ENCODE measurements around the gene COL20A1.

The COL20A1 gene

GRCh38 chr20:63325554-63326313, 32.7 kb downstream of the COL20A1 start:
- no peaks in the 10 kb centered on the region for H3K27me3 ChIP-seq (replicated peaks; ENCODE audit: control insufficient read depth, insufficient read depth, low read length)
- H3K4me3 ChIP-seq (replicated peaks; ENCODE audit: low read depth, low read length): no peak overlapping the region
- no peaks in the 10 kb centered on the region for H3K36me3 ChIP-seq (ENCODE audit: control insufficient read depth, insufficient read depth, low read length)
- no peak for TF ChIP-seq CTCF (IDR thresholded peaks at IDR 0.05; ENCODE audit: insufficient read depth, low read length, poor library complexity, severe bottlenecking)
- DNase-seq (ENCODE audit: extremely low read depth, insufficient read length): no peak

- no peak overlapping the region for H3K4me3 ChIP-seq (replicated peaks; ENCODE audit: low read depth, low read length)
- no peaks in the 10 kb centered on the region for H3K36me3 ChIP-seq (ENCODE audit: control insufficient read depth, insufficient read depth, low read length)
- no peaks in the 10 kb centered on the region for H3K27me3 ChIP-seq (replicated peaks; ENCODE audit: control insufficient read depth, insufficient read depth, low read length)
- DNase-seq (ENCODE audit: extremely low read depth, insufficient read length): no peak
- no peak for TF ChIP-seq CTCF (IDR thresholded peaks at IDR 0.05; ENCODE audit: insufficient read depth, low read length, poor library complexity, severe bottlenecking)
Observed at GRCh38 chr20:63326314-63327230, 33.6 kb downstream of the COL20A1 start.

- DNase-seq (ENCODE audit: extremely low read depth, insufficient read length): no peak
- no peak overlapping the region for H3K4me3 ChIP-seq (replicated peaks; ENCODE audit: low read depth, low read length)
- H3K27me3 ChIP-seq (replicated peaks; ENCODE audit: control insufficient read depth, insufficient read depth, low read length): no peaks in the 10 kb centered on the region
- no peak for TF ChIP-seq CTCF (IDR thresholded peaks at IDR 0.05; ENCODE audit: insufficient read depth, low read length, poor library complexity, severe bottlenecking)
- H3K36me3 ChIP-seq (ENCODE audit: control insufficient read depth, insufficient read depth, low read length): no peaks in the 10 kb centered on the region
Observed at GRCh38 chr20:63327231-63327745, 34.3 kb downstream of the COL20A1 start.

- no peaks in the 10 kb centered on the region for H3K27me3 ChIP-seq (replicated peaks; ENCODE audit: control insufficient read depth, insufficient read depth, low read length)
- no peak for DNase-seq (ENCODE audit: extremely low read depth, insufficient read length)
- H3K36me3 ChIP-seq (ENCODE audit: control insufficient read depth, insufficient read depth, low read length): no peaks in the 10 kb centered on the region
- TF ChIP-seq CTCF (IDR thresholded peaks at IDR 0.05; ENCODE audit: insufficient read depth, low read length, poor library complexity, severe bottlenecking): no peak
- H3K4me3 ChIP-seq (replicated peaks; ENCODE audit: low read depth, low read length): no peak overlapping the region
Observed at GRCh38 chr20:63328026-63328700, 35.2 kb downstream of the COL20A1 start.

- no peak for TF ChIP-seq CTCF (IDR thresholded peaks at IDR 0.05; ENCODE audit: insufficient read depth, low read length, poor library complexity, severe bottlenecking)
- DNase-seq (ENCODE audit: extremely low read depth, insufficient read length): no peak
- no peaks in the 10 kb centered on the region for H3K27me3 ChIP-seq (replicated peaks; ENCODE audit: control insufficient read depth, insufficient read depth, low read length)
- no peak overlapping the region for H3K4me3 ChIP-seq (replicated peaks; ENCODE audit: low read depth, low read length)
- H3K36me3 ChIP-seq (ENCODE audit: control insufficient read depth, insufficient read depth, low read length): no peaks in the 10 kb centered on the region
Observed at GRCh38 chr20:63328718-63329275, 35.8 kb downstream of the COL20A1 start.
